Ectodermal cell (in vitro differentiated cells): ENCODE measurements around the gene SMTN.

Source experiments
- H3K27ac ChIP-seq: 2 replicates; pipeline ENCODE4 v1.7.0; 2013; ENCODE audit warnings: mild to moderate bottlenecking, low read depth, low read length; ENCODE audit not compliant: insufficient read depth, poor library complexity, severe bottlenecking
- H3K27me3 ChIP-seq: 2 replicates; pipeline ENCODE4 v1.7.0; 2013; ENCODE audit warnings: mild to moderate bottlenecking, low read length; ENCODE audit not compliant: insufficient read depth, control insufficient read depth, poor library complexity, severe bottlenecking
- H3K36me3 ChIP-seq: one replicate; pipeline ENCODE4 v1.7.0; 2013; ENCODE audit warnings: low read length; ENCODE audit not compliant: control insufficient read depth, insufficient read depth
- H3K4me1 ChIP-seq: one replicate; pipeline ENCODE4 v1.7.0; 2013; ENCODE audit warnings: low read length; ENCODE audit not compliant: control insufficient read depth, insufficient read depth
- H3K4me3 ChIP-seq: 2 replicates; pipeline ENCODE4 v1.7.0; 2013; ENCODE audit warnings: low read depth, low read length, control low read depth; ENCODE audit not compliant: insufficient read depth
- H3K9me3 ChIP-seq: 2 replicates; pipeline ENCODE4 v1.7.0; 2013; ENCODE audit warnings: mild to moderate bottlenecking, low read length, moderate library complexity; ENCODE audit not compliant: control insufficient read depth
- WGBS, 2 experiments: methylation state at CpG; one replicate each; pipeline ENCODE4 v1.1.7; 2013; ENCODE audit warnings: missing lambda C conversion rate in 2 of 2; 5-methylcytosine and 5-hydroxymethylcytosine counted together

SMTN gene

GRCh38 chr22:31097941-31098631 lies 17.0 kb downstream of the SMTN start:
- no peaks in the 10 kb centered on the region for H3K36me3 ChIP-seq
- 90% methylated on average over 10 of the region's 10 CpGs for WGBS, 2 experiments
- no peaks in the 10 kb centered on the region for H3K4me1 ChIP-seq
- H3K9me3 ChIP-seq: no peaks in the 10 kb centered on the region
- no peaks in the 10 kb centered on the region for H3K27me3 ChIP-seq
- no peak overlapping the region for H3K27ac ChIP-seq
- no peak overlapping the region for H3K4me3 ChIP-seq

GRCh38 chr22:31098632-31099110 lies 17.6 kb downstream of the SMTN start:
- H3K4me3 ChIP-seq: no peak overlapping the region
- H3K9me3 ChIP-seq: no peaks in the 10 kb centered on the region
- no peak overlapping the region for H3K27ac ChIP-seq
- no peaks in the 10 kb centered on the region for H3K36me3 ChIP-seq
- no peaks in the 10 kb centered on the region for H3K4me1 ChIP-seq
- 76 to 83% methylated on average over 36 of the region's 36 CpGs for WGBS, 2 experiments
- H3K27me3 ChIP-seq: no peaks in the 10 kb centered on the region

- no peak overlapping the region for H3K4me3 ChIP-seq
- no peak overlapping the region for H3K27ac ChIP-seq
- no peaks in the 10 kb centered on the region for H3K9me3 ChIP-seq
- 90 to 94% methylated on average over 6 of the region's 6 CpGs for WGBS, 2 experiments
- H3K4me1 ChIP-seq: no peaks in the 10 kb centered on the region
- no peaks in the 10 kb centered on the region for H3K27me3 ChIP-seq
- H3K36me3 ChIP-seq: no peaks in the 10 kb centered on the region
These were observed 18.3 kb downstream of the SMTN start for GRCh38 chr22:31099386-31099785.

GRCh38 chr22:31099841-31100761 lies 19.0 kb downstream of the SMTN start:
- Histone ChIP-seq H3K27ac (no peak overlapping the region), H3K36me3 (no peaks in the 10 kb centered on the region), H3K9me3 (no peaks in the 10 kb centered on the region)

GRCh38 chr22:31100762-31101525 lies 19.8 kb downstream of the SMTN start:
- Histone ChIP-seq H3K36me3 (no peaks in the 10 kb centered on the region), H3K27ac (no peak overlapping the region)
- WGBS, 2 experiments: 95% methylated on average over 16 to 18 of the region's 18 CpGs

More at GRCh38 chr22:31099841-31100761, 19.0 kb downstream of the SMTN start:
- Histone ChIP-seq H3K4me1 (no peaks in the 10 kb centered on the region), H3K27me3 (peaks cover 1% of the 10 kb centered on the region), H3K4me3 (no peak overlapping the region)
- 94% methylated on average over 33 to 34 of the region's 34 CpGs for WGBS, 2 experiments

GRCh38 chr22:31102441-31103081 lies 21.4 kb downstream of the SMTN start:
- Histone ChIP-seq H3K27ac (no peak overlapping the region), H3K36me3 (no peaks in the 10 kb centered on the region)

More at GRCh38 chr22:31100762-31101525, 19.8 kb downstream of the SMTN start:
- no peak overlapping the region for H3K4me3 ChIP-seq
- peaks cover 10% of the 10 kb centered on the region for H3K27me3 ChIP-seq
- no peaks in the 10 kb centered on the region for H3K9me3 ChIP-seq
- H3K4me1 ChIP-seq: no peaks in the 10 kb centered on the region

GRCh38 chr22:31103111-31103510 lies 22.0 kb downstream of the SMTN start:
- Histone ChIP-seq H3K4me3 (no peak overlapping the region), H3K36me3 (no peaks in the 10 kb centered on the region), H3K27me3 (peaks cover 30% of the 10 kb centered on the region), H3K27ac (no peak overlapping the region), H3K9me3 (no peaks in the 10 kb centered on the region), H3K4me1 (peaks cover 3% of the 10 kb centered on the region)
- WGBS, 2 experiments: 90% methylated on average over 2 of the region's 2 CpGs

More at GRCh38 chr22:31102441-31103081, 21.4 kb downstream of the SMTN start:
- no peak overlapping the region for H3K4me3 ChIP-seq
- H3K27me3 ChIP-seq: peaks cover 24% of the 10 kb centered on the region
- 81 to 87% methylated on average over 8 of the region's 8 CpGs for WGBS, 2 experiments
- H3K4me1 ChIP-seq: no peaks in the 10 kb centered on the region
- H3K9me3 ChIP-seq: no peaks in the 10 kb centered on the region

GRCh38 chr22:31103899-31104694 lies 23.0 kb downstream of the SMTN start:
- no peaks in the 10 kb centered on the region for H3K36me3 ChIP-seq
- 91 to 95% methylated on average over 33 of the region's 33 CpGs for WGBS, 2 experiments
- H3K27me3 ChIP-seq: peaks cover 30% of the 10 kb centered on the region
- H3K9me3 ChIP-seq: no peaks in the 10 kb centered on the region
- H3K4me1 ChIP-seq: peaks cover 3% of the 10 kb centered on the region
- no peak overlapping the region for H3K27ac ChIP-seq
- no peak overlapping the region for H3K4me3 ChIP-seq

- WGBS, 2 experiments: 23 to 24% methylated on average over 35 of the region's 35 CpGs
- peaks cover 3% of the 10 kb centered on the region for H3K4me1 ChIP-seq
- H3K27ac ChIP-seq: no peak overlapping the region
- no peak overlapping the region for H3K4me3 ChIP-seq
- no peaks in the 10 kb centered on the region for H3K9me3 ChIP-seq
- peaks cover 30% of the 10 kb centered on the region for H3K27me3 ChIP-seq
- no peaks in the 10 kb centered on the region for H3K36me3 ChIP-seq
These were observed 23.8 kb downstream of the SMTN start for GRCh38 chr22:31104869-31105268.
